Spleen (tissue), 7 donors: ENCODE data around the gene KCTD1.

Source experiments
- CTCF ChIP-seq, 11 experiments: fragments of 200-600 bp in 7 of 11; fragments of 450-650 bp in 4 of 11; sonication (generic) in 4 of 11; IDR thresholded peaks in 8 of 11; conservative IDR thresholded peaks in 3 of 11; 1 replicate in 7 of 11; 2 replicates in 4 of 11; pipeline versions ENCODE4 v1.4.0 to v1.8.0; 2016 to 2021; ENCODE audit warnings: antibody characterized with exemption in 11 of 11, inconsistent platforms in 4 of 11, mild to moderate bottlenecking in 1 of 11
- POLR2A ChIP-seq, 3 donors: fragments of 450-650 bp; IDR thresholded peaks; one replicate each; pipeline ENCODE4 v1.5.1; 2017; ENCODE audit warnings: antibody characterized with exemption in 3 of 3, mild to moderate bottlenecking in 1 of 3
- POLR2AphosphoS5 ChIP-seq, 3 donors: sonication (generic); formaldehyde crosslinking; IDR thresholded peaks; one replicate each; pipeline ENCODE4 v1.5.1; 2017; ENCODE audit warnings: antibody characterized with exemption in 3 of 3
- donor health status: DM: no; HTN: no; CAD: no; lungs with moderate emphysema.
- donor health status: DM: no; HTN: no; CAD: no.
- donor health status: DM: no; HTN: no; CAD: no.

GRCh38 chr18:26524504-26525351 lies 23.6 kb downstream of the KCTD1 start:
- TF ChIP-seq POLR2A (IDR thresholded peaks at IDR 0.05) (no peak), CTCF (IDR thresholded peaks at IDR 0.05 in 8 of 11, conservative IDR thresholded peaks at IDR 0.05 in 3 of 11) (no peak), POLR2AphosphoS5 (IDR thresholded peaks at IDR 0.05) (no peak)
